Uterus (tissue), 4 donors: ENCODE results near the gene PIGH. TPM values are rescaled to one million over a fixed set of nuclear protein-coding genes. Genes with fewer than 3 reads are reported as not detected.

Experiments used
- DNase-seq, 2 donors: peaks; one replicate each; pipeline ENCODE4 v3.0.0-alpha.2; 2019 to 2020
- H3K27ac ChIP-seq, 2 donors: fragments of 200-600 bp; sonication (generic); 1 replicate in 1 of 2; 2 replicates in 1 of 2; pipeline ENCODE4 v1.5.1; 2016 to 2018
- H3K27me3 ChIP-seq, 2 donors: fragments of 200-600 bp; sonication (generic); one replicate each; pipeline ENCODE4 v1.5.1; 2018 to 2019; ENCODE audit warnings: control low read depth in 1 of 2
- H3K36me3 ChIP-seq, 2 donors: fragments of 200-600 bp; sonication (generic); one replicate each; pipeline ENCODE4 v1.5.1; 2019; ENCODE audit warnings: control low read depth in 1 of 2
- H3K4me1 ChIP-seq, 2 donors: fragments of 200-600 bp; sonication (generic); one replicate each; pipeline ENCODE4 v1.5.1; 2018 to 2019; ENCODE audit warnings: control low read depth in 1 of 2
- H3K4me3 ChIP-seq, 2 donors: fragments of 200-600 bp; sonication (generic); 1 replicate in 1 of 2; 2 replicates in 1 of 2; pipeline ENCODE4 v1.5.1; 2018 to 2019; ENCODE audit warnings: mild to moderate bottlenecking in 1 of 2
- H3K9me3 ChIP-seq, 2 donors: fragments of 200-600 bp; sonication (generic); one replicate each; pipeline ENCODE4 v1.5.1; 2019; ENCODE audit warnings: control low read depth in 1 of 2
- CTCF ChIP-seq, 4 experiments: fragments of 200-600 bp in 2 of 4; fragments of 450-650 bp in 2 of 4; sonication (generic) in 2 of 4; IDR thresholded peaks; one replicate each; pipeline ENCODE4 v1.5.1; 2016 to 2019; ENCODE audit warnings: antibody characterized with exemption in 4 of 4, mild to moderate bottlenecking in 2 of 4, moderate library complexity in 1 of 4
- POLR2A ChIP-seq, 2 donors: fragments of 450-650 bp; IDR thresholded peaks; one replicate each; pipeline ENCODE4 v1.6.1; 2016; ENCODE audit warnings: antibody characterized with exemption in 2 of 2, mild to moderate bottlenecking in 1 of 2, moderate library complexity in 1 of 2
- intact Hi-C: fragments of 100-400 bp; cut with DNase I; formaldehyde crosslinking; loops from one replicate; pipeline ENCODE4 v1.15.1; 2023; ENCODE audit warnings: low total_unique reads
- total RNA-seq, 4 donors: library from RNA; depleted of rRNA in 3 of 4; stranded (reverse); fragments of >200 nt in 3 of 4; gene quantifications; one replicate each; pipeline versions ENCODE4 v1.1.0 to v1.2.4, GENCODE V29; 2014 to 2023
- donor health status: DM: yes; HTN: yes; CAD: no.

PIGH gene
- total RNA-seq, 4 donors from 2014 or later: 12.8 to 27.1 (median 14.0) TPM

- H3K36me3 ChIP-seq: no peaks in the 10 kb centered on the region
- intact Hi-C loops: no loop called here
- H3K27me3 ChIP-seq: no peaks in the 10 kb centered on the region
- no peak overlapping the region for H3K4me3 ChIP-seq
- no peak overlapping the region for H3K27ac ChIP-seq
- TF ChIP-seq CTCF (IDR thresholded peaks at IDR 0.05): no peak
- no peak for TF ChIP-seq POLR2A (IDR thresholded peaks at IDR 0.05)
- DNase-seq: no peak
- H3K9me3 ChIP-seq: no peaks in the 10 kb centered on the region
- H3K4me1 ChIP-seq: no peaks in the 10 kb centered on the region
Measured at GRCh38 chr14:67576216-67576955, 23.7 kb downstream of the PIGH start.

- H3K9me3 ChIP-seq: no peaks in the 10 kb centered on the region
- intact Hi-C loops: no loop called here
Measured at GRCh38 chr14:67575684-67576083, 24.4 kb downstream of the PIGH start.

GRCh38 chr14:67574806-67575205 is 25.3 kb downstream of the PIGH start:
- Histone ChIP-seq H3K9me3 (no peaks in the 10 kb centered on the region), H3K36me3 (no peaks in the 10 kb centered on the region), H3K27ac (no peak overlapping the region), H3K27me3 (no peaks in the 10 kb centered on the region), H3K4me3 (no peak overlapping the region), H3K4me1 (no peaks in the 10 kb centered on the region)
- intact Hi-C loops: no loop called here
- DNase-seq: no peak
- TF ChIP-seq POLR2A (IDR thresholded peaks at IDR 0.05): no peak
- TF ChIP-seq CTCF (IDR thresholded peaks at IDR 0.05): no peak

More at GRCh38 chr14:67575684-67576083, 24.4 kb downstream of the PIGH start:
- no peaks in the 10 kb centered on the region for H3K36me3 ChIP-seq
- H3K4me1 ChIP-seq: no peaks in the 10 kb centered on the region
- H3K27me3 ChIP-seq: no peaks in the 10 kb centered on the region
- no peak overlapping the region for H3K27ac ChIP-seq
- no peak overlapping the region for H3K4me3 ChIP-seq
- TF ChIP-seq POLR2A (IDR thresholded peaks at IDR 0.05) (no peak), CTCF (IDR thresholded peaks at IDR 0.05) (no peak)
- no peak for DNase-seq

- Histone ChIP-seq H3K27ac (no peak overlapping the region), H3K36me3 (no peaks in the 10 kb centered on the region), H3K9me3 (no peaks in the 10 kb centered on the region), H3K4me1 (no peaks in the 10 kb centered on the region), H3K4me3 (no peak overlapping the region), H3K27me3 (no peaks in the 10 kb centered on the region)
- no peak for DNase-seq
- TF ChIP-seq POLR2A (IDR thresholded peaks at IDR 0.05) (no peak), CTCF (IDR thresholded peaks at IDR 0.05) (no peak)
- intact Hi-C loops: no loop called here
Measured at GRCh38 chr14:67574156-67574555, 25.9 kb downstream of the PIGH start.

- intact Hi-C loops: no loop called here
- Histone ChIP-seq H3K27me3 (no peaks in the 10 kb centered on the region), H3K36me3 (no peaks in the 10 kb centered on the region), H3K27ac (no peak overlapping the region), H3K9me3 (no peaks in the 10 kb centered on the region), H3K4me3 (no peak overlapping the region), H3K4me1 (no peaks in the 10 kb centered on the region)
- DNase-seq: no peak
- no peak for TF ChIP-seq POLR2A (IDR thresholded peaks at IDR 0.05)
- TF ChIP-seq CTCF (IDR thresholded peaks at IDR 0.05): no peak
Measured at GRCh38 chr14:67573228-67574010, 26.6 kb downstream of the PIGH start.
